ENCODE results near the gene MAG. TPM values are rescaled to one million over a fixed set of nuclear protein-coding genes. Genes with fewer than 3 reads are reported as not detected.
A peak's percentile ranks its signal among the peaks of the same experiment; 100 is the strongest.

MAG gene
- total RNA-seq, 1 experiment from 2014 or later, result not detected

DNA sequence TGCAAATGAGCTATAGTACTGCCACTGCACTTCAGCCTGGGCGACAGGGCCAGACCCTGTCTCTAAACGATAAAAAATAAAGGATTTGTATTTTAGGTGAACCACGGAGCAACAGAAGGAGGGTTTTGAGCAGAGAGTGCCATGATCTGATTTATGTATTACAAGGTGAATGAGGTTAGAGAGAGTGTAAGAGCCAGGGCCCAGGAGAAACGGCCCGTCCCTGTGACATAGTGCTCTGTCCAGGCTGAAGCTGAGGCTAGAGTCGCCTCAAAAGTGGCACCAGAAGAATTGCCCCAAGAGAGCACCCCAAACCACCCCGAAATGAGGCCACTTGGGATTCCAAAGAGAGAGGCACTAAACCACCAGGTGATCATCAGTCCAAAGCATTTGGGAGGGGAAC, 16.9 kb downstream of the MAG start:
- Histone ChIP-seq H3T11ph (ENCODE audit: low read length) (no peak overlapping the region), H2BK5ac (ENCODE audit: insufficient read length, low read length) (no peak overlapping the region), H2BK12ac (ENCODE audit: insufficient read length, low read depth, low read length) (no peak overlapping the region), H4K20me1 (ENCODE audit: control insufficient read depth, insufficient read depth, insufficient read length) (no peaks in the 10 kb centered on the region), H4K91ac (ENCODE audit: insufficient read length, low read depth, low read length) (no peak overlapping the region), H3K9me3 (ENCODE audit: control insufficient read depth, low read depth, low read length) (no peaks in the 10 kb centered on the region), H4K5ac (ENCODE audit: insufficient read length, low read depth, low read length) (no peak overlapping the region), H3K4me1 (ENCODE audit: insufficient read depth, low read length) (no peaks in the 10 kb centered on the region; the same call in 1 of the 2 replicates), H3K27ac (ENCODE audit: insufficient read length, low read depth, low read length) (no peak overlapping the region), H4K8ac (replicated peaks; ENCODE audit: insufficient read length, low read depth, low read length) (no peak overlapping the region), H3K9ac (ENCODE audit: extremely low read depth, insufficient read length, low read length) (no peak overlapping the region), H3K4ac (ENCODE audit: low read depth, low read length) (no peak overlapping the region), H3K56ac (ENCODE audit: insufficient read length, low read depth, low read length) (no peak overlapping the region), H3K4me2 (ENCODE audit: insufficient read depth, insufficient read length, low read length) (no peak overlapping the region), H2BK15ac (ENCODE audit: low read depth, low read length) (no peak overlapping the region), H2AK5ac (ENCODE audit: insufficient read length, low read length) (no peak overlapping the region), H2AFZ (ENCODE audit: low read length) (no peak overlapping the region), H2BK20ac (ENCODE audit: low read depth, low read length, poor library complexity, severe bottlenecking) (no peak overlapping the region), H3K79me2 (ENCODE audit: insufficient read depth, low read length) (no peaks in the 10 kb centered on the region), H3K79me1 (ENCODE audit: insufficient read depth, low read depth, low read length, poor library complexity, severe bottlenecking) (no peaks in the 10 kb centered on the region), H3K27me3 (ENCODE audit: insufficient read depth, low read length) (no peaks in the 10 kb centered on the region), H3K23me2 (ENCODE audit: insufficient read length, low read depth, low read length, poor library complexity, severe bottlenecking) (no peaks in the 10 kb centered on the region), H3K23ac (ENCODE audit: insufficient read length, low read depth, low read length) (no peak overlapping the region), H3K14ac (ENCODE audit: insufficient read depth, low read length) (no peak overlapping the region; the same call in 1 of the 2 replicates), H3K18ac (ENCODE audit: insufficient read length, low read depth, low read length) (no peak overlapping the region), H2BK120ac (ENCODE audit: low read depth, low read length, poor library complexity, severe bottlenecking) (no peak overlapping the region)
- H3K9me3 Mint-ChIP-seq, result no peaks in the 10 kb centered on the region
- H3K27ac Mint-ChIP-seq, result peak overlapping the region in 1 of 3 experiments; percentile 70; a peak in 2 of 7 replicates
- no peaks in the 10 kb centered on the region; the same call in 1 of the 2 replicates for H3K27me3 Mint-ChIP-seq (ENCODE audit: low read depth)
- H3K4me3 Mint-ChIP-seq, result no peak overlapping the region
- TF ChIP-seq CTCF (conservative IDR thresholded peaks at IDR 0.05), result no peak
- H3K36me3 Mint-ChIP-seq (ENCODE audit: insufficient read depth in 1 of 3, low read depth in 3 of 3), result peaks cover 0 to 2% (median 0%) of the 10 kb centered on the region in 3 experiments; a peak in 1 of 7 replicates
- no CpG with 5 or more reads among the region's 7 CpGs for WGBS (ENCODE audit: extremely low coverage, insufficient read length, low lambda C conversion rate)
- no peak for DNase-seq
- peaks cover 0 to 8% of the 10 kb centered on the region in 2 experiments; a peak in 2 of 4 replicates for H3K4me1 Mint-ChIP-seq

Measured in H9 (cell line).